ENCODE measurements around the gene RPS2.

- no peak for TF ChIP-seq CTCF (IDR thresholded peaks at IDR 0.05; ENCODE audit: borderline replicate concordance, extremely low read depth, low read length, poor library complexity, severe bottlenecking)
- no peak for TF ChIP-seq EZH2 (IDR thresholded peaks at IDR 0.05; ENCODE audit: borderline replicate concordance, low read depth, low read length, severe bottlenecking)
Observed at GRCh38 chr16:1999866-2000514, 35.4 kb upstream of the RPS2 start.
